Spleen (tissue), 13 donors: ENCODE data around the gene VSTM1. TPM values are rescaled to one million over a fixed set of nuclear protein-coding genes. Genes with fewer than 3 reads are reported as not detected.

Experiments used
- DNase-seq: peaks from one replicate; pipeline ENCODE4 v3.0.0-alpha.2; 2020
- H3K27ac ChIP-seq, 8 donors: fragments of 200-600 bp; sonication (generic) in 7 of 8; 1 replicate in 4 of 8; 2 replicates in 4 of 8; pipeline versions ENCODE4 v1.5.0 to v1.8.0; 2016 to 2021; ENCODE audit warnings: inconsistent platforms in 4 of 8, mild to moderate bottlenecking in 4 of 8, moderate library complexity in 1 of 8
- H3K27me3 ChIP-seq, 7 donors: fragments of 200-600 bp; sonication (generic) in 6 of 7; replicated peaks in 1 of 7; 1 replicate in 4 of 7; 2 replicates in 3 of 7; pipeline versions ENCODE4 v1.5.0 to v1.8.0; 2016 to 2021; ENCODE audit warnings: inconsistent platforms in 3 of 7, mild to moderate bottlenecking in 1 of 7
- H3K36me3 ChIP-seq, 6 donors: fragments of 200-600 bp; sonication (generic) in 5 of 6; 1 replicate in 4 of 6; 2 replicates in 2 of 6; pipeline versions ENCODE4 v1.5.0 to v1.8.0; 2016 to 2021; ENCODE audit warnings: inconsistent platforms in 2 of 6
- H3K4me1 ChIP-seq, 6 donors: fragments of 200-600 bp; sonication (generic) in 5 of 6; 1 replicate in 3 of 6; 2 replicates in 3 of 6; pipeline versions ENCODE4 v1.5.0 to v1.8.0; 2016 to 2021; ENCODE audit warnings: inconsistent platforms in 3 of 6
- H3K4me3 ChIP-seq, 8 donors: fragments of 200-600 bp; sonication (generic) in 7 of 8; 1 replicate in 4 of 8; 2 replicates in 4 of 8; pipeline versions ENCODE4 v1.5.0 to v1.8.0; 2016 to 2021; ENCODE audit warnings: inconsistent platforms in 4 of 8, mild to moderate bottlenecking in 4 of 8, moderate library complexity in 2 of 8
- H3K9me3 ChIP-seq, 8 donors: fragments of 200-600 bp; sonication (generic) in 7 of 8; 1 replicate in 4 of 8; 2 replicates in 4 of 8; pipeline versions ENCODE4 v1.5.0 to v1.8.0; 2016 to 2021; ENCODE audit warnings: inconsistent platforms in 4 of 8
- CTCF ChIP-seq, 11 experiments: fragments of 200-600 bp in 7 of 11; fragments of 450-650 bp in 4 of 11; sonication (generic) in 4 of 11; IDR thresholded peaks in 8 of 11; conservative IDR thresholded peaks in 3 of 11; 1 replicate in 7 of 11; 2 replicates in 4 of 11; pipeline versions ENCODE4 v1.4.0 to v1.8.0; 2016 to 2021; ENCODE audit warnings: antibody characterized with exemption in 11 of 11, inconsistent platforms in 4 of 11, mild to moderate bottlenecking in 1 of 11
- POLR2A ChIP-seq, 3 donors: fragments of 450-650 bp; IDR thresholded peaks; one replicate each; pipeline ENCODE4 v1.5.1; 2017; ENCODE audit warnings: antibody characterized with exemption in 3 of 3, mild to moderate bottlenecking in 1 of 3
- POLR2AphosphoS5 ChIP-seq, 3 donors: sonication (generic); formaldehyde crosslinking; IDR thresholded peaks; one replicate each; pipeline ENCODE4 v1.5.1; 2017; ENCODE audit warnings: antibody characterized with exemption in 3 of 3
- WGBS, 5 donors: extraction: QIAGEN DNeasy Blood & Tissue Kit in 3 of 5; methylation state at CpG; one replicate each; pipeline versions ENCODE4 v1.1.5 to v1.1.7; 2013 to 2018; 5-methylcytosine and 5-hydroxymethylcytosine counted together
- intact Hi-C: fragments of 100-400 bp; cut with DNase I; formaldehyde crosslinking; loops from one replicate; pipeline ENCODE4 v1.15.0; 2023; ENCODE audit warnings: low total_unique reads
- long read RNA-seq, 2 donors: transcript quantifications; one replicate each; lab custom pipeline, GENCODE V29; 2026
- polyA plus RNA-seq, 3 donors: library from polyadenylated mRNA; stranded (reverse); fragments of 200-250 nt; gene quantifications; one replicate each; pipeline ENCODE4 v1.2.1, GENCODE V29; 2013
- total RNA-seq, 7 donors: library from RNA; depleted of rRNA in 3 of 7; stranded (reverse); fragments of >200 nt in 3 of 7; fragmentation: NEBNext Ultra II Directional in 4 of 7; extraction: Animal tissue kit (Norgen Biotek cat#: 25700) in 4 of 7; gene quantifications; one replicate each; pipeline versions ENCODE4 v1.1.0 to v1.2.1, GENCODE V29; 2016 to 2021
- donor health status: healthy with polysubstance abuse.
- donor health status: DM: no; HTN: no; CAD: no; lungs with moderate emphysema.
- donor health status: DM: no; HTN: no; CAD: no.
- donor health status: Bipolar disorder and iron deficiency.
- donor health status: healthy.
- donor health status: DM: no; HTN: no; CAD: no.
- donor health status: DM: yes; HTN: yes; CAD: no.

Gene VSTM1
- total RNA-seq = 10 to 100 TPM in 2 of 7 donors, 1 to 10 TPM in 4, not detected in 1; 2.8 to 13.3 (median 7.3) TPM
- under 1 TPM; 0.32 to 0.70 (median 0.41) TPM for polyA plus RNA-seq
- long read RNA-seq, donor 1 = 0 reads
- long read RNA-seq, donor 2 = 0 reads

GRCh38 chr19:54063350-54064116 lies at the start of gene VSTM1:
VSTM1 (minus strand) TSS chr19:54063897; CDS start chr19:54063777, 120 bp downstream.
- intact Hi-C loops = no loop called here
- no peak for DNase-seq
- Histone ChIP-seq H3K4me1 (peaks cover 0 to 16% (median 0%) of the 10 kb centered on the region in 6 donors), H3K9me3 (no peaks in the 10 kb centered on the region), H3K36me3 (peaks cover 0 to under 1% (median 0%) of the 10 kb centered on the region in 6 donors), H3K27me3 (peaks cover 0 to 59% (median 0%) of the 10 kb centered on the region in 7 donors), H3K27ac (peak within 1 kb of the TSS in 6 of 8 donors; percentile 46 to 82 (median 73)), H3K4me3 (peak within 1 kb of the TSS in 3 of 8 donors; percentile 2 to 40 (median 5))
- WGBS, 5 donors = 46 to 74% (median 66%) methylated on average over 33 to 34 of the region's 34 CpGs
- no peak for TF ChIP-seq CTCF (IDR thresholded peaks at IDR 0.05 in 8 of 11, conservative IDR thresholded peaks at IDR 0.05 in 3 of 11)
- TF ChIP-seq POLR2AphosphoS5 (IDR thresholded peaks at IDR 0.05) = no peak
- TF ChIP-seq POLR2A (IDR thresholded peaks at IDR 0.05) = no peak

- intact Hi-C loops = no loop called here
- peaks cover 6 to 35% (median 14%) of the 10 kb centered on the region in 6 donors for H3K4me1 ChIP-seq
- TF ChIP-seq CTCF (IDR thresholded peaks at IDR 0.05 in 8 of 11, conservative IDR thresholded peaks at IDR 0.05 in 3 of 11) (no peak), POLR2A (IDR thresholded peaks at IDR 0.05) (no peak), POLR2AphosphoS5 (IDR thresholded peaks at IDR 0.05) (no peak)
- 84 to 90% (median 87%) methylated on average over 5 to 6 of the region's 6 CpGs for WGBS, 5 donors
- no peak overlapping the region for H3K4me3 ChIP-seq
- H3K27ac ChIP-seq = no peak overlapping the region
- no peak for DNase-seq
- no peaks in the 10 kb centered on the region for H3K27me3 ChIP-seq
- no peaks in the 10 kb centered on the region for H3K9me3 ChIP-seq
- H3K36me3 ChIP-seq = peaks cover 0 to 92% (median 60%) of the 10 kb centered on the region in 6 donors
These were observed 46.0 kb upstream of the VSTM1 start for GRCh38 chr19:54109651-54110050.

GRCh38 chr19:54108496-54108895 lies 44.8 kb upstream of the VSTM1 start:
- no peaks in the 10 kb centered on the region for H3K9me3 ChIP-seq
- H3K27ac ChIP-seq = no peak overlapping the region
- intact Hi-C loops = no loop called here
- peaks cover 0 to 94% (median 60%) of the 10 kb centered on the region in 6 donors for H3K36me3 ChIP-seq
- TF ChIP-seq CTCF (IDR thresholded peaks at IDR 0.05 in 8 of 11, conservative IDR thresholded peaks at IDR 0.05 in 3 of 11) (no peak), POLR2AphosphoS5 (IDR thresholded peaks at IDR 0.05) (no peak)
- H3K4me1 ChIP-seq = peaks cover 4 to 35% (median 12%) of the 10 kb centered on the region in 6 donors
- DNase-seq = no peak
- H3K4me3 ChIP-seq = no peak overlapping the region
- no peaks in the 10 kb centered on the region for H3K27me3 ChIP-seq
- WGBS, 5 donors = 79 to 88% (median 81%) methylated on average over 5 to 7 of the region's 7 CpGs

GRCh38 chr19:54107876-54108490 lies 44.3 kb upstream of the VSTM1 start:
- peaks cover 0 to 88% (median 60%) of the 10 kb centered on the region in 6 donors for H3K36me3 ChIP-seq
- peaks cover 7 to 35% (median 14%) of the 10 kb centered on the region in 6 donors for H3K4me1 ChIP-seq
- peak; percentile 69 for DNase-seq
- no peak for TF ChIP-seq POLR2A (IDR thresholded peaks at IDR 0.05)
- peak in 1 of 3 donors; percentile 50 for TF ChIP-seq POLR2AphosphoS5 (IDR thresholded peaks at IDR 0.05)
- intact Hi-C loops = no loop called here
- 85 to 89% (median 87%) methylated on average over 18 to 21 of the region's 21 CpGs for WGBS, 5 donors
- no peaks in the 10 kb centered on the region for H3K9me3 ChIP-seq
- no peak overlapping the region for H3K27ac ChIP-seq
- H3K27me3 ChIP-seq = no peaks in the 10 kb centered on the region
- H3K4me3 ChIP-seq = no peak overlapping the region
